GM18508 (cell line): ENCODE results near the gene SRCIN1.

ENCODE experiments used
- ATAC-seq: cut with Tn5 transposase; IDR thresholded peaks from one replicate; pipeline ENCODE4 v1.9.1; 2021; ENCODE audit warnings: moderate number of reproducible peaks; ENCODE audit not compliant: insufficient read depth, unreplicated experiment

SRCIN1 gene

DNA sequence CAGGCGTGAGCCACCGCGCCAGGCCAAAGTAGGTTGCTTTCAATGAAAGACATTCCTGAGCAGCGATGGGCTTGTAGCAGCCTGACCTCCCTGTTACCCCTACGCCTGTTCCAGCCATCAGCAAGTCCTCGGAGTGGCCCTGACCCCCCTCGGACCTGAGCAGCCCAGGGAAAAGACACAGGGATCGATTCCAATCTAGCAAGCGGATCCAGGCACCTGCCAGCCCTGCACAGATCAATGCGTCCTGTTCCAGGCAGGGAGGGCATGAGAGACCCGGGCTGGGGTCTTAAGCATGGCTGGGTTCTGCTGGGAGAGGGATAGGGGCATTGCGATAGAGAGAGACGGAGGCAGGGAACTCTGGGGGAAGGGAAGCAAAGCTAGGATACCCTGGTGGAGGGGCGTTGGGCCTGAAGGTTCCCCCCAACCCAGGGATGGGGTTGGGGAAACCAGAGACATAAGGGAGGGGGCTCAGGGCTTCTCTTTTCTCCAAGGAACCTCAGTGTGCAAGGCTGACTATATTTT lies 21.9 kb downstream of the SRCIN1 start:
- ATAC-seq = no peak

DNA sequence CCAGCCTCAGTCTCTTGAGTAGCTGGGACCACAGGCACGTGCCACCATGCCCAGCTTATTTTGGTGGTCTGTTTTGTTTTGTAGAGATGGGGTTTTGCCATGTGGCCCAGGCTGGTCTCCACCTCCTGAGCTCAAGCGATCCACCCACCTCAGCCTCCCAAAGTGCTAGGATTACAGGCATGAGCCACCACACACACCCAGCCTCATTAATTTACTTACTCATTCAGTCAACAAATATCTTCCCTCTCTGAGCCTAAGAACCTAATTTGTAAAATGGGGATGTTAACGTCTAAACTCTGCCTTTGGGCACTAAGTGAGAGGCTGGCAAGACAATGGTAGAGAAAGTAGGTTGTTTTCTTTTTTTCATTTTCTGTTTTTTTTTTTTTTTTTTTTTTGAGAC lies 22.6 kb downstream of the SRCIN1 start:
- ATAC-seq = no peak

DNA sequence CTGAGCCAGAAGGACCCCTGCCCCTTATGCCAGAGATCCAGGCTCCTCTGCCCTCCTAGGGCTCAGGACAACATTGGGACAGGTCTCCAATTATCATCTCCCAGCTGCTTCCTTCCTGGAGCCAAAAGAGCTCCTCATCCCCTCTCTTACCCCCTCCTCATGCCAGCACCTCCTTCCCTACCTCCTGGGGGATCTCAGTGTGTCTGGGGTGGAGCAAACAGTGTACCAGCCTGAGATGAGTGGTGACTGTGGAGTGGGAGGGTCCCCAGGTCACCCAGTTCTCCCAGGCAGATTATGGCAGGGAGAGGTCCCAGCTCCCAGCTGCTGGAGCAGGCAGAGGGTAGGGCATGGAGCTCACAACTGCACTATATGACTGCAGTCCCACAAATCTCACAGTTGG lies 23.7 kb downstream of the SRCIN1 start:
- ATAC-seq = no peak

- no peak for ATAC-seq
These were observed 25.8 kb downstream of the SRCIN1 start for GRCh38 chr17:38579934-38580333.

GRCh38 chr17:38579083-38579480 lies 26.7 kb downstream of the SRCIN1 start:
- ATAC-seq = no peak

GRCh38 chr17:38578229-38579082 lies 27.3 kb downstream of the SRCIN1 start:
- no peak for ATAC-seq

GRCh38 chr17:38577645-38578173 lies 28.0 kb downstream of the SRCIN1 start:
- no peak for ATAC-seq

DNA sequence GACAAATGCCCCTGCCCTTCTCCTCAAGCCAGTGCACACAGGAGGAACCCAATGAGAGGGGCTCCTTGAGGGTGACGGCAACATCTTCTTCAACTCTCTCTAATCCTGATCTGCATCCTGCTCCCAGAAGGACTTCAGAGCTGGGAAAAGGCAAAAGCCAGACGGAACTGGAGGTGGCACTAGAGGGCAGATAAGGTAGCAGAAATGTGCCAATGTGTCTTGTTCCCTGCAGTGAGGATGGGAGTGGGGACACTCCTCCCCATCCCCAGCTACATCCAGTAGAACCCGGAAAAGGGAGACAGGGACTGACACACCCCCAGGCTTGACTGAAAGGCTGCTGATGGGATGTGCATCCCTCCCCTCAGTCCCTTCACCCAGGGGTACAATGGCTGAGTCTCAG lies 28.5 kb downstream of the SRCIN1 start:
- no peak for ATAC-seq

GRCh38 chr17:38575781-38576180 lies 30.0 kb downstream of the SRCIN1 start:
- ATAC-seq = no peak

DNA sequence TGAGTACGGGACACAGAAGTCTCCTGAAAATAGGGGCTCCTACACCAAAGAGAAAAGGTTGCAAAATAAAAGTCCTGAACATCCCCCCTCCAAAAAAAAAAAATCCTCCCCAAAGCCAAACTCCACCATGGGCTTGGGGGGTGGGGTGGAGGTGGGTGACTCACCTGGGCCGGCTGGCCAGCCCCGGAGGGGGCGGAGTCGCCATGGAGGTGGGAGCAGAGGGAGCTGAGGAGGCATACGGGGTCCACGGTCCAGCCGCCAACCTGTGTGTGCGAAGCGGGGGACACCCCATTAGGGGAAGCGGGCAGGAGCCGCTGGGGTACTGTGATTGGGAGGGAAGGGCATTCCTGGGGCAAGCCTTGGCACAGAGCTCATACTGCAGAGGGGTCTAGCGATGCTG lies 31.0 kb downstream of the SRCIN1 start:
- no peak for ATAC-seq

- no peak for ATAC-seq
These were observed 32.9 kb downstream of the SRCIN1 start for GRCh38 chr17:38572669-38573365.

DNA sequence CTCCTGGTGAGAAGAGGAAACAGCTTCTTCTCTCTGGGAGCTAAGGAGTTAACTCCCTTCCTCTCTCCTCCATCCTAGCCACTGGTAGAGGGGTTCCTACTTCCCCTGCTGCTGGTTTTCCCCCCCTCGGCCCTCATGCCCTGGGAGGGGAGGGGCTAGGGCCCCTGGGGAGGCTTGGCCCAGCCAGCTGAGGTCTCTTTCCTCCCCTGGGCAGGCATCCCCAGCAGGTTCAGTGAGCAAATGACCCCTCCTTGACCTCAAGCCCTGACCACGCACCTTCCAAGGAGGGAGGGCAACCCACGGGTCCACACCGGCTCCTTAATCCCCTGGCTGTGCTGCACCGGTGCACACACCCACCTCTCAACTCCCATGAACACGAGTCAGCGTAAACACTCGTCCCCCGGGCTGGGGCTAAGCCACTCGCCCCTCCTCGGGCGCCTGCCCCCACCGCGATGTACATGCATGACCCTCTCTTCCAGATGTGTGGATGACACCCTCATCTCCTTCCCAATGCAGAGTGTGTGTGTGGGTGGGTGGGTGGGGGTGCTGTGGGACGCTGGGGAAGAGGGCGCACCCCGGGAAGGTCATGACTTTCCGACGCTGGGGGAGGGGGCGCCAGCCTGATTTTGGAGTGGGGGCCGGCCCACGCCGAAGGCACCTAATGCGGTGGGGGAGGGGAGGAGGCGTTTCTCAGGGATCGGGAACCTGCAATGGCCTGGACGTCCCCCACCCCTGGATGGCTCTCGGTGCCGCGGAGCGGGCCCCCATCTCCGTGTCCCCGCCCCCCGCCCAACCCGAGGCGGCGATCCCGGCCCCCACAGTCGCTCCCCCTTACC lies 33.7 kb downstream of the SRCIN1 start:
- ATAC-seq = no peak

- ATAC-seq = no peak
These were observed 35.8 kb downstream of the SRCIN1 start for GRCh38 chr17:38569701-38570512.

DNA sequence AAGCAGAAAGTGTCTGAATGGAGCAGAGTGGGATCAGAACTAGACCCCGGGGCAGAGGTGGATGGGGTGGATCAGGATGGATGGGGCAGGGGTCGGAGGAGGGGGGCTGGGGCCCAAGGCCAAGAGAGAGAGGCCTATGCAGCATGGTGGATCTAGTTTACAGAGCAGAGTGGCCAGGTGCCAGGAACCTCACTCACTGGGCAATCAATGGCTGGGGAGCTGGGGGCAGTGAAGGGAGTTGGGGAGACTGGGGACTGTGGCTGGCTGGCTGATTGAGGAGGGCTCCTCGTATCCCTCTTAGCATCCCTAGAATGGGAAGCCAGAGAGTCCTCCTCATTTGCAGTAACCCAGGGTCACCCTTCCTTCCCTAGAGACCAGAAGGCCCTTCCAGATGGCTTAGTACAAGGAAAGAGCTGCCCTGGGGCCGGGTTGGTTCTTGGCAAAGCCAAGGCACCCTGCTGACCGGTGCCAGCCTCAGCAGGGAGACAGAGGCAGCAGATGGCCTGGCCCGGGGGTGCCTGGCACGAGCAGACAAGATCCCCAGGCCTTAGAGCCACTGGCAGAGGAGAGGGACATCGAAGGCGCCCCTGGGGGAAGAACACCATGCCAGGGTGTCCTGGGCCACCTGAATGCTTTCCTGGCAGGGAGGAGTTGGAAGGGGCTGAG lies 36.8 kb downstream of the SRCIN1 start:
- no peak for ATAC-seq

- ATAC-seq = no peak
These were observed 37.5 kb downstream of the SRCIN1 start for GRCh38 chr17:38568274-38568673.

DNA sequence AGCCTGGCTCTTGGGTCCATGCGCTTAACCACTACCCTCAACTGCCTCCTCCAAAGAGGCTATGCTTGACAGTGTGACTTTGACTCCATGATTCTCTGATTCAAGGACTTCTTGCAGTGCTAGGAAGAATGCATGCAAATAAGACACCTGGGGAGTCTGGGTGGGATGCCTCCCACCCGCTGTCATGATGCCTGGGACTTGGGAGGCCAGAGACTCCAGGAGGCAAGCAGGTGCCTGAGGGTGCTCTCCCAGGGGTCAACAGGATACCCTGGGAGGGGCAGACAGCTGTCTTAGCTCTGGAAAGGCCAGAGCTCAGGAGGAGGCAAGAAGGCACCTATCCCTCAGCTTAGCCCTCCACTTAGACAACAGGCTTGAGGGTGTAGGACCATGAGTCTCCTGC lies 38.4 kb downstream of the SRCIN1 start:
- no peak for ATAC-seq

GRCh38 chr17:38566666-38567031 lies 39.1 kb downstream of the SRCIN1 start:
- ATAC-seq = no peak

DNA sequence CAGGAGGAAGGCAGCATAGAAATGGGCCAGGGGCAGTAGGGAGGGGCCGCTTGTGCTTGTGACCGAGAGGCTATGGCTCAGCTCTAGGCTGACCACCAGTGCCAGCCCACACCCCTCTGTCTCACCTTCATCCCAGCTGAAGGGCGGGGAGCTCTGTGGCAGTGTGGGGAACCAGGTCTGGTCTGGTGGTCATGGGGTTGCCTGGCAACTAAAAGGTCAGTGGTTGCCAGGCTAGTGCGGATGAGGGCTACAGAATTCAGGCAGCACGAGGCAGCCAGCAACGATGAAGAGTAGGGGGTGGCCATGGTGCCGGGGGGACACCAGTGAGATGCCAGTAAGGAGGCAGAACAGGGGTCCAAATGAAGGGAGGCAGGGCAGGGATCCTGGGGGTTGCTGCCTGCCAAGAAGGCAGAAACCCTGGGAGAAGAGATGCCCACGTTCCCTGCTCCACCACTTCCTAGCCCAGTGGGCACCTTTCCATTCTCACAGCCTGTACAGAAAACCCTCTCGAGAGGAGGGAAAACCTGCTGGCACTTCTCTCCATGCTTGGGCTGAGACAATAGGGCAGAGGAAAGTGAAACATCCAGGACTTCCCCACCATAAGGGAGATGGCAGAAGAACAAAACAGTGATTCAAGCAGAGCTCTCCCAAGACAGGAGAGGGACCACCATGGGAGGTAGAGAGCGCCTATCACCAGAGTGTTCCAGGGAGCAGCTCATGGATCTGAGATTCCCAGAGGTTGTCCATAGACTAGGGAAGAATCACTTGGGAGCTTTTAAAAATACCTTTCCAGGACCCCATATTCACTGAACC lies 39.7 kb downstream of the SRCIN1 start:
- no peak for ATAC-seq
